HG02759 (cell line): Measurements from ENCODE around the gene CEP76.

ENCODE experiments used
- ATAC-seq: cut with Tn5 transposase; IDR thresholded peaks from one replicate; pipeline ENCODE4 v1.9.1; 2021; ENCODE audit warnings: mild to moderate bottlenecking, moderate library complexity; ENCODE audit not compliant: unreplicated experiment

CEP76 gene

DNA sequence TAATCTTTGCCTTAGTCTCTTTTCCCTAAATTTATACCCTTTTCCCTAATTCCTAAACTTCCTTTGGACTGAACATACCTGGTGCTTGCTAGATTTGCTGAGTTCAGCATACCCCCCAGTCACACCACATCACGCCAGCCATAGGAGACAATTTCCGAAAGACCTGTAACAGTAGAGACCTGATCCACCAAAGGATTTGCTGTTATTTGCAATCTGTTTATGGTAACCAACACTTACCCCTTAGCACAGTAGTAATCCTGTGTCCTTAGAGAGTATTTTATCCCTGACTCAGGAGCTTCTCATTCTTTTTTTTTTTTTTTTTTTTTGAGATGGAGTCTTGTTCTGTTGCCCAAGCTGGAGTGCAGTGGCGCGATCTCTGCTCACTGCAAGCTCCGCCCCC is 8.9 kb upstream of the CEP76 start:
- no peak for ATAC-seq

DNA sequence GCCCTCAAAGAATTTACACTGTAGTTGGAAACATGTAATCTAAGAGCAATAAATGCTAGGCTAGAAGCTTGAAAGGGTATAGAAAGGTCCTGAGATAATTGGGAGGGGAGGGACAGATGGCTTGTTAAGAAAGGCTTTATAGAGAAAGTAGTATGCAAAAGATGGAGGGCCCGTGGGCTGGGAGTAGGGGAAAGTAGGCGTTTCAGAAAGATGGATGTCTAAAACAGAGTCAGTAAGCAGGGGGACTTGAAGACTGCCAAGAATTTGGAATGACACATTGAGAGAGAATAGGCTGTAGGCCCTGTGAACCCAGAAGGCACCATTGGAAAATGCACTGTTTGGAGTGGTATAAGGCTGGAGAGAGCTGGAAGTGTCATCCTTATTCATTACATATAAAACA is 1.1 kb upstream of the CEP76 start:
- ATAC-seq, result no peak

DNA sequence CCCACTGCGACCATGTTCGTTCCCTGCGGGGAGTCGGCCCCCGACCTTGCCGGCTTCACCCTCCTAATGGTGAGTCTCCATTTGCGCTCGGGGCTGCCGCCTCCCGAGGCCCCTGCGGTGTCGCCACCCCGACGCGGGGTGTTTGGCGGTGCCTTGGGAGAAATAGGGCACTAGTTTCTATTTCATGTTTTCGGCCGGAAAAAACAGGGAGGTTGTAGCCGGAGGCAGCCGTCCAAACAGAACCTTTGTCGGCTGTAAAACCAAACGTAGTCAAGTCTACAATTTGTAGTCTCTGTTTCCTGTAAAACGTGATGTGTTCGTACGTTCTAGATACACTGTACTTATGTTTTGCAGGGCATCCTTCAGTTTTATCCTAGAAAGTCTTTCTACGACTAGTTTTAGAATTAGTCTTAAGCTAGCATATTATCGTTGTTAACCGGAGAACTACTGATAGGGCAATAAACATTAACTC is 609 bp upstream of the CEP76 start:
- ATAC-seq, result no peak

DNA sequence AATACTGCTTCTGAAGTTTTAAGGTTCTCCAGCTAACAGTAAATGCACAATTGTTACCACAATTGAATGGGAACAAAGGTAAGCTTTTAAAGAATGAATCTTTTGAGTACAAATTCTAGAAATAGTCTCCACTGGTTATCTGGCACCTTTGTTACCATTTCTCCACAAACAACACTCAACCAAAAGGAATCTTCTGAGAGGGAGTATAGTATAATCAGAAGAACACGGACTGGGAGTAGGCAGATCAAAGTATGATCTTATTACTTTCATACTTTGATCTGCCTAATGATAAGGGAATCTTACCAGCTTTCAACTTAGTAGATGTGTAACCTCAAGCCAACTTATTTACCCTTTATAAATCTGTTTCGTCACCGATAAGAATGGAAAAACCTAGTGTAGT is 1.4 kb downstream of the CEP76 start:
- no peak for ATAC-seq

DNA sequence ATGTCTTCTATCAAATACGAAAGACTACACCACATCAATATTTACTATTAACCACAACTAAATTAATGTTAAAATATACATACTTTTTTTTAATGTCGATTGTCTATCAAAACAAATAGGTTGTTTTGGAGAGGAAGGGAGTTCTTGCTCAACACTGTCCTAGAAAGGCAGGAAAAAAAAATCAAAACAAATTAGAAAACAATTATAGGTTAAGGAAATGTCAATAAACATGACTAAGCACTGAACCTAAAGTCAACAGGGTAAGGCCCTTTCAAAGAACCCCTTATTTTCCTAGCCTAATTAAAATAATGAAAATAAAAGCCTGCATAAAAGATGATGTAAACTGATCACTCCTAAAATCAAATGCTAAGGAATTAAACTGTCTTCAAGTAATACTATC is 2.8 kb downstream of the CEP76 start:
- ATAC-seq, result no peak

DNA sequence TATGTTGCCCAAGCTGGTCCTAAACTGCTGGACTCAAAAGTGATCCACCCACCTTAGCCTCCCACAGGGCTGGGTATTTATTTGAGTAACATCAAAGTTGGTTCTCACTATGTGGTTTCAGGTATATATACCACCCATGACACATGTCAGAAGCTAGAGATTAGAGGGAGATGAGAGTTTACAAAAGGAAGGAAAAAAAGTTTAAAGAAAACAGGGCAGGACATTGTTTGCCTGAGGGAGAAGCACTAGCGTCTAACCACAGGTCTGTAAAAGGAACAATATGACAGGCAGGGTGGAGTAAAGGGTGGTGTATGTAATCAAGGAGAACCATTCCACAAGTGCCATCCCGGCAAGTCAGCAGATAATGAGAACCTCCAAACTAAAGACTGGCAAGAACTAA is 8.5 kb downstream of the CEP76 start:
- no peak for ATAC-seq

DNA sequence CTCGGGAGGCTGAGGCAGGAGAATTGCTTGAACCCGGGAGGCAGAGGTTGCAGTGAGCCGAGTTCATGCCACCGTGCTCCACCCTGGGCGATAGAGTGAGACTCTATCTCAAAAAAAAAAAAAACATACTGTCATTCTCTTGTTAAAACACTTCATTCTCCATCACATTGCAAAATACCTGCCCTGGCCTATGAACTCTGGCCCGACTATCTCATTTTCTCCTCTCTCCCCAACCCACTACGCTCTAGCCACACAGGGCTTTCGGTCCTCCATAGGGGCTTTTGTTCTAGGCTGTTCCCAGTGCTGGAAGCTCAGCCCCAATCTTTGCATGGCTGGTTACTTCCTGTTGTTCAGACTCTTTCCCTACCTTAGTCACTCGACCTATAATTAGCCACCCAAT is 10.3 kb downstream of the CEP76 start:
- ATAC-seq, result no peak

DNA sequence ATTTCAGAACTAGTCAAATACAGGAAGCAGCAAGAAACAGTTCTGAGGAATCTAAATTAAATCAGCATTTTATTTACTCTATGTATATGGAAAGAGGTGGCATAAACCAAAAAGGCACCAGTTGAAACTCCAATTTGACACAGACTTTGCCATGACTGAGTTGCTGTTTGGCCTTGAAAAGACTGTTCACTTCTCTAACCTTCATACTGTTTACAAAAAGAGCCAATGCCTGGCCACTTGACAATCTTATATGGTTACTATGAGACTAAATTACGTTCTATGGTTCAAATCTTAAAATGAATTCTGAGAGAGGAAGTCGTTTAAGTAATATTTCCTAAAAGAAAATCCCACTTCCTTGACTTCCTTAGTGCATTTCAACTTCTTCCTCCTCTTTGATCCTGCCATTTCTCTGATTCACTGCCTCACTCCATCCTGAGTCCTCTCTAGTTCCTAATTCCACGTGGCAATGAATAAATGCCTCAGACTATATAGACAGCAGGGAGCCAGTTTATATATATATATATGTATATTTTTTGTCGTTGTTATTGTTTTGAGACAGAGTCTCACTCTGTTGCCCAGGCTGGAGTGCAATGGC is 13.2 kb downstream of the CEP76 start:
- ATAC-seq, result no peak

DNA sequence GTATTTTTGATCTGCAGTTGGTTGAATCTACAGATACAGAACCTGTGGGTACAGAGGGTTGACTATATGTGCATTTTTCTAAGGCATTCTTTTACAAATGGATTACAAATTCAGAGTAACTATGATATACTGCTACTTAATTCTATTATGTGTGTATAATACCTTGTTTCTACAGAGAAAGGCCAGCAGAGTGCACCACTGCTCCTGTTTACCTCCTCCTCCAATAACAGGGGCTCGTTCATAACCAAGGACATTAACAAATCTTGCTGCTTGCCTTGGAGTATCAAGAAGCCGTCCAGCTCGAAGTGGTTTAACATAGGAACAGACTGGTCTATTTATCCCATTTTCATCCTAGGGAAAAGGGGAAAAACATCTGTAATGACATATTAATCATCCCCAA is 16.4 kb downstream of the CEP76 start:
- no peak for ATAC-seq

DNA sequence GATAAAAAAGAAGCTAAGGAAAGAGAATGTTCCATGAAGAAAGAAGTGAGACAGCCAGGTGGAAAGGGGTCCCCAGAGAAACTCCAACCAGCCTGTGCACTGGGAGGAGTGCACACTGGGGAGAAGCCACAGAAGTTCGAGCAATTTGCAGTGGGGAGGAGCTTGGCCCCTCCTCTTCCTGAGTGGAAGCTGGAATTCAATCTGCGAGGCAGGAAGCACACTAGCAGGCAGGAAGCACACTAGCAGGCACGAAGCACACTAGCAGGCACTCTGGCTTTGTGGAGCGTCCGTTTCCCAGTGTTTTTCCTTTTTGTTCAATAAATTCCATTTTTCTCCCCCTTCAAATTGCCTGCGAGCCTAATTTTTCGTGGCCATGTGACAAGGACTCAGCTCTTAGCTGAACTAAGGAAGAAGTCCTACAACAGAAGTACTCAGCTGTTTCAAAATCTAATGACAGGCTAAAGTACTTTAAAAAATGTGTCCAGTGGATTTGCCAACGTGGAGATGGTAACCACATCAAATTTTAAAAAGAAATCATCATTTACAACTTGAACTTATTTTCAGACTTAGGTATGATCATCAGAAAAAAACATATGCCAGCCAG is 23.2 kb downstream of the CEP76 start:
- no peak for ATAC-seq

DNA sequence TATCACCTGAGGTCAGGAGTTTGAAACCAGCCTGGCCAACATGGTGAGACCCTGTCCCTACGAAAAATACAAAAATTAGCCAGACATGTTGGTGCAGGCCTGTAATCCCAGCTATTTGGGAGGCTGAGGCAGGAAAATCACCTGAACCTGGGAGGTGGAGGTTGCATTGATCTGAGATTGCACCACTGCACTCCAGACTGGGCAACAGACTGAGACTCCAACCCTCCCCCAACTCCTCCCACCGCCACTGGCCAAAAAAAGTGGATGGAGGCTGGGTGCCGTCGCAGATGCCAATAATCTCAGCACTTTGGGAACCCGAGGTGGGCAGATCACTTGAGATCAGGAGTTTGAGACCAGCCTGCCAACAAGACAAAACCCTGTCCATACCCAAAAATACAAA is 34.5 kb downstream of the CEP76 start:
- no peak for ATAC-seq

DNA sequence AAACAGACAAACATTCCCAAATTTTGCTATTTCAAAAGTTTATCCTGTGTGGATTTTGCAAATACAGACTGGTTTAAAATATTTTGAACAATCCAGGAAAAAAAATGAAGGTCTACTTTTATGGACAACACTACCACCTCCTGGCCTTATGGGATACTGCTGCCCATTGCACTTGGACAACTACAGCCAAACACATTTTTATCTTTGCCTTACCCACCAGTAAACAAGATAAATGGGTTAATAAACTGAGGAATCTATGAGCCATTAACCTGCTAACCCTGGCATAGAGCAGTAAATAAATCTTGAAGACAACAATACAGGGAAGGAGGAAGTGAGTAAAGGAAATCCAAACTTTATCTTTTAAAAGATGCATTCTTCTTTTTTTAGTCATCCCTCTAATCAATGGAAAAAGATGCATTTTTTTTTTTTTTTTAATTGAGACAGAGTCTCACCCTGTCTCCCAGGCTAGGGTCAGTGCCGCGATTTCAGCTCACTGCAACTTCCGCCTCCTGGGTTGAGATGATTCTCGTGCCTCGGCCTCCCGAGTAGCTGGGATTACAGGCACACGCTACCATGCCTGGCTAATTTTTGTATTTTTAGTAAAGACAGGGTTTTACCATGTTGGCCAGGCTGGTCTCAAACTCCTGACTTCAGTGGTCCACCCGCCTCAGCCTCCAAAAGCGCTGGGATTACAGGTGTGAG is 42.5 kb downstream of the CEP76 start:
- ATAC-seq, result no peak

DNA sequence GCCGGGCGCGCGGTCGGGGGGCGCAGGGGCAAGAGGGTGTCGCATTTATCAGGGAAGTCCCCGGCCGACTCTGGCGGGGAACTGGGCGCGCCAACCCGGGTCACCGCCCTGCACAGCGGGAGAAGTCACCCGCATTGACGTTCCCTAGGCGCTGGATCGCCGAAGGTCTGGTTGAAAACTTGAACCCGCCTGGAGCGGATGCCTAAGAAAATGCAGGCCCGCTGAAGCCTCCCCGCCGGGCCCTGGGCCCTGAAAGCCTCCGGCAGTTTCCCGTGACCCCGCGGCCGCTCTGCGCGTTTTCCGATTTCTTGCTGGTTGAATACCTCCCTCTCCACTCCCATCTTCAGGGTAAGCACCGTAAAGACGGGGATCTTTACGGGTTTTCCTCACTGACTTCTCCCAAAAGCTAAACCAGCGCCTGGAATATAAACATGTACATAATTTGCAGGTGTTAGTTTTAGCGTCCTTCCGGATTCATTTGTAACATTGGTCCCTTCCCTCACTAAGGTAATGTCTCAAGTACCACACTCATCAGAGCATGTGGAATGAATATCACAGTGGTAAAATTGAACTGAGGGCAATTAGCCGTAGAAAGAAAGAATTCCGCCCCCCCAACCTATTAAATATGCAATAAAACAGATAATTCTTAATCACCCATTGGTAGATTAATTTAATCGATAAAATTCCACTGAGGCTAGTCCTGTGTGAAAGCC is 43.9 kb downstream of the CEP76 start:
- ATAC-seq, result no peak

DNA sequence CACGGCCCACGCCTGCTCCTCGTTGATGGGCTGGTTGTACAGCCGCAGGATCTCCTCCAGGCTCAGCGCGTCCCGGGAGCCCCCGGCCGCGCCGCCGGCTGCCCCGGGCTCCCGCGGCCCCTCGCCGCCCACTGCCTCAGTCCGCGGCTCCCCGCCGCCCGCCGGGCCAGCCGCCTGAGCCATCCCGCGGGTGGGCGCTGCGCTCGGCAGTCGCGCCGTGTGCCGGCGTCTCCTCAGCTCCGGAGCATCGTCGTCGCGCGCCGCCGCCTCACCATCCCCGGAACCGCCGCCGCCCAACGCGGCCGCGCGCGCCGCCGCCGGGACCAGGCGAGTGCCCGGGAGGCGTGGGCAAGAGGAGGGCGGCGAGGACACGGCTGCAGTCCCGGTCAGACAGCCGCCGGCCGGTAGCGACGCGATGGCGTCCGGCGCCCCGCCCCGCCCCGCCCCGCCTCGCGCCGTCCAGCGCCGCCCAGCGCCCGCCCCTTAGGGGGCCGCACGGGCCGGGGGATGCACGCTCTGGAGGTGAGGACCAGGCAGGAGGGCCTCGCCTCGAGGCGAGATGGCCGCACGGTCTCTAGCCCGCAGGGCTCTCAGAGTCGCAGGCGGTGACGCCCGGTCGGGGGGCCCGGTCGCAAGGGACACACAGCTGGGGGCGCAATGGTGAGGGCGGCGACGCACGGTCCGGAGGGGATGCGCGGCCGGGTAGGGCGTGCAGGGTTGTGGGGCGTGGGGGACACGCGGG is 44.7 kb downstream of the CEP76 start, which contains the start of gene SPIRE1:
SPIRE1 (minus strand) TSS at position 424 of the 742 bp plus-strand sequence; CDS start at position 183, 241 bp downstream.
- ATAC-seq, result peak; percentile 86

DNA sequence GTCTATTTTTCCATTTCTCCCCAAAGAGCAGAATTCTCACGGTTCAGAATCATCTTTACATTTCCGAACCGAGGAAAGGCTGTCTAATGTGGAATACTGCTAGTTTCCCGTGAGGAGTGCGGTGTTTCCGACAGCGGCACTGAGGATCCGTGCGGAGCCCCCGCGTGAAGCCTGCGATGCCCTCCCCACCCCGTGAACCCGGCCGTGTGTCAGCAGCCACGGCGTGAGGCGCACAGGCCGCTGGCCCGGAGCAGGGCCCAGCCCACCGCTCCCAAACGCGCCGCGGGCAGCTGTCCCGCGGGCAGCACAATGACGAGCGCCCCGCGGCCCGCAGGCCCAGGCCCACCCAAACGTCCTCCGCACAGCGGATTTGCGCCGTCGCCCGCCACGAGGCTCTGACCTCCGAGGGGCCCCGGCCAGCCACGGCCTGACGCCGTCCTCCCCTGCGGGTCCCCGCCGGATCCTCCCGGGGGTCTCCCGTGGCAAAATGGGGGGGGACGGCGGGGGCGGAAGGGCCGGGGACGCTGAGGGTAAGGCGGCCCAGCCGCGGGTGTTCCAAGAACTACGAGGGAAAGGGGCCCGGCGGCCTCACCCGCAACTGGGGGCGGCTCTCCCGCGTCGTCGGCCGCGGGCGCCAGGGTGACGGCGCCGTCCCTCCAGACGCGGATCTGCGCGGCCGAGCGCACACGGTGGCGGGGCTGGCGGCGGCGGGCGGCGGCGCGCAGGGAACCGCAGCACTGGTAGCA is 45.4 kb downstream of the CEP76 start:
- ATAC-seq, result peak; percentile 51

DNA sequence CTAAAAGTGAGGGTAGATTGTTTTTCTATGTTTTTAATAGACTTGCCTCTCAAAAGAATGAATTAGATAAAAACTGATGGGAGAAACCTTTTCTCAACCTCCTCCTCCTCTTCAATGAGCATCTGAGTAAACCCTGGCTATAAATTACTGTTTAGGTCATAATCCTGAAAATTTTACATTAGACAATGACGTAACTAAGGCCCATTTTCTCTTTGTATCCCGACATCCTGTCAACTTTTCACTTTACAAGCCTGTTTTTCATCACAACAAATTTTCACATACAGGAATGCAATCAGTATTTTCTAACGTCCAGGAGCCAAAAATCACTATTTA is 46.0 kb downstream of the CEP76 start:
- ATAC-seq, result no peak

DNA sequence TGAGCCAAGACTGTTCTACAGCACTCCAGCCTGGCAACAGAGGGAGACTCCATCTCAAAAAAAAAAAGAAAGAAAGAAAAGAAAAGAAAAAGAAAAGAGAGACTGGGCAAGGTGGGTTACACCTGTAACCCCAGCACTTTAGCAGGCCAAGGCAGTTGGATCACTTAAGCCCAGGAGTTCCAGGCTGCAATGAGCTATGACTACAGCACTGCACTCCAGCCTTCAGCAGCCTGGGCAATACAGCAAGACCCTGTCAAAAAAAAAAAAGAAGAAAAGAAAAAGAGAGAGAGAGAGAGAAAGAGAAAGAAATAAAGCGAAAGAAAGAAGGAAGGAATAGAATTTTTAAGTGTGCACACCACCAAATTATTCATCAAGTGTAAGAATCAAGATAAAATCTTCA is 47.6 kb downstream of the CEP76 start:
- no peak for ATAC-seq

DNA sequence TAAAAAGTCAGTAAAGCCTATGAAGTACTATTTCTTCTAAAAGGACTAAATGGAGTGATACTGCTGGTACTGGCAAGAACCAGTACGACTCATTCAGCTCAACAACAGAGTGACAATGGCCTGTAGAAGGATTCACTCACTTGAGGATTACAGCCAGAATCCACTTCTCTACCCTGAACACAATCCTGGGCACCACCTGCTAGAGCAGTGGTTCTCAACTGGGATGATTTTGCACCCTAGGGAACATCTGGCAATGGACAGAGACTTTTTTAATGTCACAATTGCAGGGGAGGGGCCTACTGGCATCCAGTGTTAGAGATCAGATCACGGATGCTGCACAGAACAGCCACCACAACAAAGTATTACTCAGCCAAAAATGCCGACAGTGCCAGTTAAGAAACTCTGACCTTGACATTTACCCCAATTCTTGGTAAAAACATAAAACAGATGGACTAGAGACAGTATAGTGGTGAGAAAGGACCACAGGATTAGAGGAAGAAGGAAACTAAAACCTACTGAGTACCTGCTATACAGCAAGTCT is 49.6 kb downstream of the CEP76 start:
- ATAC-seq, result no peak

DNA sequence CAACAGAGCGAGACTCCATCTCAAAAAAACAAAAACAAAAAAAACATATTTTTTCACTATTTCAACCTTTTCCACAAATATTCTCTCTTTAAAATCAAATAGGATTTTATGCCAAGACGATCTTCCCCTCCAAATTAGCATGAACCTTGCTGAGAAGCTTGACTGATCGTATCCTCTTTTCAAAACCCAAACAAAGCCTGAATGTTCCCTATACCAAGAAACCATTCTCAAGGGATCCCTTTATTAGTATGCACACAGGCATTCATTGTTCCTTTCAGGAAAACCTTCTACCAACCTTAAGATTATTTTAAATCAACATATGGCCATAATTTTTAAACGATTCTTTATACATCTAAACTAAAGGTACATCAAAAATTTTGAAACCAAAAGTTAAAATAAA is 50.9 kb downstream of the CEP76 start:
- no peak for ATAC-seq

DNA sequence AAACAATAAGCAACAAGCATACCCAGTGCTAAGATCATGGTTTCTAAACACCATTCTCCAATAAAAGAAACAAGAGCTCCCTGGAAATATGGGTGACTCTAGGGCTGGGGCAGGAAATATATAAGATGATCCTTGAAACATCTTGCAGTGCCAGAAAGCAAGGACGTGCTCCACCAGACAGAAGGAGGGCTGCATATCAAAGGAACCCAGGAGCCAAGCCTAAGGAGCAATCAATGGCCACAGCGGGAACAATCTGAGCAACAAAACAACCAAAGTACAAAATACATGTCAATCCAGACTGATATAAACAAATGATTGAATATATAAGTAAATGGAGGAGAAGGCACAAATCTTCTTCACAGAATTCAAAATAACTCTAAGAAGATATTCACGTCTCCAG is 54.8 kb downstream of the CEP76 start:
- no peak for ATAC-seq
